CD4-positive, CD25-positive, alpha-beta regulatory T cell (primary cell): ENCODE results near the gene BBS7. TPM values are rescaled to one million over a fixed set of nuclear protein-coding genes. Genes with fewer than 3 reads are reported as not detected.

Experiments
- ATAC-seq, 2 donors: fragments of 150-1000 bp; cut with Tn5 transposase; one replicate each; pipeline ENCODE4 v1.10.0; 2021; ENCODE audit warnings: low read depth in 2 of 2, moderate number of reproducible peaks in 2 of 2, moderate library complexity in 1 of 2
- DNase-seq, 3 donors: peaks; one replicate each; pipeline versions ENCODE4 v3.0.0 to v3.0.0-alpha.2; 2012 to 2022; ENCODE audit warnings: mixed read lengths in 1 of 3
- H3K27ac ChIP-seq: one replicate; pipeline ENCODE4 v1.7.0; 2013; ENCODE audit warnings: mild to moderate bottlenecking, low read length; ENCODE audit not compliant: insufficient read depth, poor library complexity, severe bottlenecking
- H3K27me3 ChIP-seq: one replicate; pipeline ENCODE4 v1.7.0; 2013; ENCODE audit warnings: low read length; ENCODE audit not compliant: control insufficient read depth, insufficient read depth
- H3K36me3 ChIP-seq: one replicate; pipeline ENCODE4 v1.7.0; 2013; ENCODE audit warnings: mild to moderate bottlenecking, low read length, moderate library complexity; ENCODE audit not compliant: control insufficient read depth, insufficient read depth
- H3K4me1 ChIP-seq: 2 replicates; pipeline ENCODE4 v1.7.0; 2013; ENCODE audit warnings: mild to moderate bottlenecking, low read length; ENCODE audit not compliant: insufficient read depth, control insufficient read depth, poor library complexity, severe bottlenecking
- H3K4me3 ChIP-seq: one replicate; pipeline ENCODE4 v1.7.0; 2013; ENCODE audit warnings: low read depth, mild to moderate bottlenecking, low read length, moderate library complexity
- H3K9me3 ChIP-seq, 2 experiments: 1 replicate in 1 of 2; 2 replicates in 1 of 2; pipeline ENCODE4 v1.7.0; 2013; ENCODE audit warnings: low read length in 2 of 2, mild to moderate bottlenecking in 1 of 2, moderate library complexity in 1 of 2; ENCODE audit not compliant: control insufficient read depth in 2 of 2
- H3K27ac Mint-ChIP-seq, 3 donors: one replicate each; pipeline ENCODE4 v1.8.0; 2020 to 2022; ENCODE audit warnings: mild to moderate bottlenecking in 3 of 3, mixed read lengths in 3 of 3, moderate library complexity in 2 of 3
- H3K27me3 Mint-ChIP-seq: one replicate; pipeline ENCODE4 v1.8.0; 2022; ENCODE audit warnings: mild to moderate bottlenecking, mixed read lengths
- H3K36me3 Mint-ChIP-seq: one replicate; pipeline ENCODE4 v1.8.0; 2020; ENCODE audit warnings: mixed read lengths
- H3K4me1 Mint-ChIP-seq, 4 donors: one replicate each; pipeline ENCODE4 v1.8.0; 2020 to 2022; ENCODE audit warnings: mixed read lengths in 4 of 4, mild to moderate bottlenecking in 1 of 4
- H3K4me3 Mint-ChIP-seq, 4 donors: one replicate each; pipeline ENCODE4 v1.8.0; 2020 to 2022; ENCODE audit warnings: mild to moderate bottlenecking in 4 of 4, mixed read lengths in 4 of 4, moderate library complexity in 3 of 4
- H3K9me3 Mint-ChIP-seq, 7 donors: one replicate each; pipeline ENCODE4 v1.8.0; 2020 to 2022; ENCODE audit warnings: mixed read lengths in 7 of 7, mild to moderate bottlenecking in 3 of 7, moderate library complexity in 2 of 7
- polyA plus RNA-seq, 4 donors: library from polyadenylated mRNA; unstranded; fragments of 300-500 nt; fragmentation: Illumina TruSeq; gene quantifications; one replicate each; pipeline ENCODE4 v1.2.3, GENCODE V29; 2021
- total RNA-seq: library from RNA; stranded (reverse); gene quantifications from one replicate; pipeline ENCODE4 v1.2.3, GENCODE V29; 2022

The BBS7 gene
- total and polyA plus RNA-seq, 5 donors from 2014 or later: 5.1 to 9.0 (median 6.2) TPM

DNA sequence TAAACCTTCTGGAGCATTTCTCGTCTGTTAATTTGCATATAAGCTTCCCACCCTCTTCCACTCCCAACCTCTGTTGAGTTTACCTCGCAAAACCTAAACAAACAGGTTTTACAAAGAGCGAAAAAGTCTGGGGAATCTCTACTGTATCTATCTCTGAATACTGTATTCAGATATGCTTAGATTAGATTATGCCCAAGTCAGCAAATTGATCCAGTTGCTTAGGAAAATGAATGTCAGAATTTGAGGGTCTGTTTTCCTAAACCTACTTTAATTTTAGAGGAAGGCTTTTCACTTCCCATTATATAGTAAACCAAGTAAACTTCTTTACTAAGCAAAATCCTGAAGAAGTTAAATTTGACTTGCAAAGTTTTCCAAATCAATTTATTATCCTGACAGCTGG is 53.3 kb downstream of the BBS7 start:
- Mint-ChIP-seq H3K27ac (no peak overlapping the region), H3K36me3 (peaks cover 8% of the 10 kb centered on the region)

GRCh38 chr4:121814756-121815155 is 55.5 kb downstream of the BBS7 start:
- ATAC-seq (no peak), DNase-seq (no peak)
- peaks cover 82% of the 10 kb centered on the region for H3K36me3 ChIP-seq
- H3K27me3 ChIP-seq: no peaks in the 10 kb centered on the region
- H3K9me3 ChIP-seq: no peaks in the 10 kb centered on the region
- no peaks in the 10 kb centered on the region for H3K4me1 ChIP-seq
- no peak overlapping the region for H3K27ac ChIP-seq
- H3K9me3 Mint-ChIP-seq: no peaks in the 10 kb centered on the region
- H3K4me3 Mint-ChIP-seq: no peak overlapping the region
- H3K4me3 ChIP-seq: no peak overlapping the region
- peaks cover 12% of the 10 kb centered on the region for H3K36me3 Mint-ChIP-seq
- H3K4me1 Mint-ChIP-seq: peaks cover 4 to 30% (median 13%) of the 10 kb centered on the region in 4 donors
- H3K27ac Mint-ChIP-seq: no peak overlapping the region
- H3K27me3 Mint-ChIP-seq: no peaks in the 10 kb centered on the region

More for the DNA sequence above, 53.3 kb downstream of the BBS7 start:
- Histone ChIP-seq H3K9me3 (no peaks in the 10 kb centered on the region), H3K36me3 (peaks cover 61% of the 10 kb centered on the region), H3K4me3 (no peak overlapping the region), H3K4me1 (peaks cover 3% of the 10 kb centered on the region), H3K27ac (no peak overlapping the region), H3K27me3 (no peaks in the 10 kb centered on the region)
- no peaks in the 10 kb centered on the region for H3K9me3 Mint-ChIP-seq
- ATAC-seq (no peak), DNase-seq (no peak)
- H3K4me3 Mint-ChIP-seq: no peak overlapping the region
- peaks cover 2 to 46% (median 11%) of the 10 kb centered on the region in 4 donors for H3K4me1 Mint-ChIP-seq
- no peaks in the 10 kb centered on the region for H3K27me3 Mint-ChIP-seq

DNA sequence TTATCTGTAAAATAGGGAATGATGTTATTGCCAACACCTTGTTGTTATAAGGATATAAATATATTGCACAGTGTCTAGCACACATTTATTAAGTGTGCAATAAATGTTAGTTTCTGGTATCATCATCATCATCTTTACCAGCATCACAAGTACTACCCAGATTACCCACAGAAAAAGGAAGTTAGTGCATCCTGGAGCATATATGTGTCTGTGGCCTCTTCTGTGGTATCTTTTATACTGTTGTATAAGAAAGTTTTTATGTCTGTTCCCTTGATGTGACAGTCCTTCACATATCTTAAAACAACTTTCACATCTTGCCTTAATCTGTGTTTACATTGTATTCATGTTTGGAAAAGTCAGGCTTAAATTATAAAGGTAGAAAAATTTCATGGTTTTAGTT is 59.2 kb downstream of the BBS7 start:
- Mint-ChIP-seq H3K4me3 (no peak overlapping the region), H3K27me3 (no peaks in the 10 kb centered on the region), H3K9me3 (no peaks in the 10 kb centered on the region), H3K4me1 (peaks cover 4 to 23% (median 12%) of the 10 kb centered on the region in 4 donors), H3K27ac (peak overlapping the region in 1 of 3 donors; percentile 36), H3K36me3 (peaks cover 18% of the 10 kb centered on the region)
- H3K36me3 ChIP-seq: peaks cover 94% of the 10 kb centered on the region
- no peaks in the 10 kb centered on the region for H3K4me1 ChIP-seq
- H3K27ac ChIP-seq: no peak overlapping the region
- no peaks in the 10 kb centered on the region for H3K27me3 ChIP-seq
- no peak overlapping the region for H3K4me3 ChIP-seq
- ATAC-seq: no peak
- no peak for DNase-seq
- no peaks in the 10 kb centered on the region for H3K9me3 ChIP-seq

DNA sequence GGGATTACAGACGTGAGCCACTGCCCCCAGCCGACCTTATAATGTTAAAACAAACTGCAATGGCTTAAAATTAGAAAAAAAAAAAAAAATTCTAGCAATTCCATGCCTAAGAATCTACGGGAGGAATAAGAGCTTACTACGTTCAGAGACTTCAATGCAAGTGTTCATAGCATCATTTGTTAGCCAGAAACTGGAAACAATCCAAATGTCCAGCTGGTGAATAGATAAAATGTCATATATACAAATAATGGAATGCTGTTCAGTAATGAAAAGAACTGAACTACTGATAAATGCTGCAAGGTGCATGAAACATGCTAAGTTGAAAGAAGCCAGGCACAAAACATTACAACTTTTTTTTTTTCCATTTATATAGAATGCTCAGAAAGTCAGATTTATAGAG is 63.9 kb downstream of the BBS7 start:
- DNase-seq: no peak
- H3K9me3 ChIP-seq: no peaks in the 10 kb centered on the region
- peaks cover 17 to 36% (median 32%) of the 10 kb centered on the region in 4 donors for H3K4me1 Mint-ChIP-seq
- no peak overlapping the region for H3K4me3 ChIP-seq
- no peak overlapping the region for H3K27ac ChIP-seq
- no peak overlapping the region for H3K4me3 Mint-ChIP-seq
- H3K27ac Mint-ChIP-seq: no peak overlapping the region
- H3K36me3 Mint-ChIP-seq: peaks cover 31% of the 10 kb centered on the region
- peaks cover 15% of the 10 kb centered on the region for H3K4me1 ChIP-seq
- no peaks in the 10 kb centered on the region for H3K27me3 ChIP-seq
- H3K27me3 Mint-ChIP-seq: no peaks in the 10 kb centered on the region
- peaks cover 80% of the 10 kb centered on the region for H3K36me3 ChIP-seq
- ATAC-seq: no peak
- H3K9me3 Mint-ChIP-seq: no peaks in the 10 kb centered on the region

- Mint-ChIP-seq H3K36me3 (peaks cover 25% of the 10 kb centered on the region), H3K4me1 (peaks cover 28 to 60% (median 44%) of the 10 kb centered on the region in 4 donors), H3K9me3 (no peaks in the 10 kb centered on the region), H3K27ac (peak overlapping the region; percentile 96 to 99 (median 98)), H3K27me3 (no peaks in the 10 kb centered on the region), H3K4me3 (peak overlapping the region; percentile 90 to 97 (median 95))
- Histone ChIP-seq H3K36me3 (peaks cover 40% of the 10 kb centered on the region), H3K27me3 (no peaks in the 10 kb centered on the region), H3K27ac (peak overlapping the region; percentile 94), H3K9me3 (no peaks in the 10 kb centered on the region), H3K4me3 (peak overlapping the region; percentile 99), H3K4me1 (peaks cover 23% of the 10 kb centered on the region)
- DNase-seq: no peak
- ATAC-seq: no peak
Observed at GRCh38 chr4:121801715-121802075, 68.6 kb downstream of the BBS7 start.

- Histone ChIP-seq H3K4me1 (peaks cover 23% of the 10 kb centered on the region), H3K36me3 (peaks cover 34% of the 10 kb centered on the region), H3K27ac (peak within 1 kb of the TSS; percentile 94), H3K4me3 (peak within 1 kb of the TSS; percentile 99), H3K27me3 (no peaks in the 10 kb centered on the region), H3K9me3 (no peaks in the 10 kb centered on the region)
- Mint-ChIP-seq H3K36me3 (peaks cover 20% of the 10 kb centered on the region), H3K9me3 (no peaks in the 10 kb centered on the region), H3K27ac (peak within 1 kb of the TSS; percentile 96 to 99 (median 98)), H3K4me1 (peaks cover 28 to 61% (median 43%) of the 10 kb centered on the region in 4 donors), H3K27me3 (no peaks in the 10 kb centered on the region), H3K4me3 (peak within 1 kb of the TSS; percentile 90 to 97 (median 95))
- DNase-seq (peak; percentile 92 to 96 (median 93)), ATAC-seq (peak; percentile 73 to 78)
Observed at GRCh38 chr4:121800961-121801714, 69.1 kb downstream of the BBS7 start, which contains the start of gene EXOSC9. EXOSC9 (plus strand) TSS chr4:121801323; CDS start chr4:121801425, 102 bp downstream.

DNA sequence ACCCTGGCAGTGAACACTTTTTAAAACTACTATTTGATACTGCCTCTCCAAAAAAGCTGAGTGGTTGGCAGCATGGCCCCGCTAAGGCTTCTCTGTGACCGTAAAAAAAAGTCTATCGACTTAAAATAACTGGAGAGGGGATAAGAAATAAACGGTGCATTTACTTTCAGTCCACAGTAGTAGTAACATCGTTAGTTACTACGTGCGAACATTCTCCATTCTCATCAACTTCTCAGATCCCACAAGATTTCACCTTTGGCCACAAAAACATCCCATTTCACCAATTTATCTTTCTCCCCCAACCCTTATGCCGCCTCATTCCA is 69.7 kb downstream of the BBS7 start:
- H3K36me3 ChIP-seq: peaks cover 29% of the 10 kb centered on the region
- no peaks in the 10 kb centered on the region for H3K9me3 ChIP-seq
- ATAC-seq (peak; percentile 17 to 32), DNase-seq (no peak)
- Mint-ChIP-seq H3K27me3 (no peaks in the 10 kb centered on the region), H3K36me3 (peaks cover 20% of the 10 kb centered on the region), H3K27ac (peak overlapping the region; percentile 96 to 99 (median 98)), H3K9me3 (no peaks in the 10 kb centered on the region), H3K4me3 (peak overlapping the region; percentile 90 to 97 (median 95)), H3K4me1 (peaks cover 28 to 62% (median 45%) of the 10 kb centered on the region in 4 donors)
- H3K27me3 ChIP-seq: no peaks in the 10 kb centered on the region
- peak overlapping the region; percentile 99 for H3K4me3 ChIP-seq
- H3K27ac ChIP-seq: peak overlapping the region; percentile 94
- H3K4me1 ChIP-seq: peaks cover 23% of the 10 kb centered on the region
